Kidney (tissue), 14 donors: Measurements from ENCODE around the gene TENM4. TPM values are rescaled to one million over a fixed set of nuclear protein-coding genes. Genes with fewer than 3 reads are reported as not detected.

Source experiments
- DNase-seq, 5 donors: peaks; one replicate each; pipeline ENCODE4 v3.0.0-alpha.2; 2013 to 2020
- FAIRE-seq: peaks from 2 replicates; lab custom pipeline; 2012; peaks lifted over from hg19 to GRCh38; lab: Jason Lieb, UNC
- H3K27ac ChIP-seq, 2 donors: one replicate each; pipeline ENCODE4 v1.7.0; 2013; ENCODE audit warnings: low read depth in 2 of 2, low read length in 2 of 2, inconsistent platforms in 1 of 2
- H3K27me3 ChIP-seq: one replicate; pipeline ENCODE4 v1.7.1; 2013; ENCODE audit warnings: low read length, inconsistent platforms; ENCODE audit not compliant: control insufficient read depth, insufficient read depth
- H3K36me3 ChIP-seq, 3 donors: one replicate each; pipeline versions ENCODE4 v1.7.0 to v1.7.1; 2013; ENCODE audit warnings: low read length in 3 of 3, control low read depth in 1 of 3, inconsistent platforms in 1 of 3; ENCODE audit not compliant: insufficient read depth in 3 of 3, control insufficient read depth in 2 of 3
- H3K4me1 ChIP-seq, 3 donors: one replicate each; pipeline versions ENCODE4 v1.7.0 to v1.7.1; 2013; ENCODE audit warnings: low read length in 3 of 3, inconsistent platforms in 1 of 3, low read depth in 1 of 3; ENCODE audit not compliant: control insufficient read depth in 2 of 3, insufficient read depth in 2 of 3
- H3K4me3 ChIP-seq, 3 donors: one replicate each; pipeline versions ENCODE4 v1.7.0 to v1.8.1; 2013; ENCODE audit warnings: low read length in 3 of 3, control low read depth in 1 of 3, inconsistent platforms in 1 of 3
- H3K9ac ChIP-seq, 3 donors: one replicate each; pipeline versions ENCODE4 v1.7.0 to v1.7.1; 2013; ENCODE audit warnings: low read length in 3 of 3, control low read depth in 1 of 3, inconsistent platforms in 1 of 3
- H3K9me3 ChIP-seq, 3 donors: one replicate each; pipeline versions ENCODE4 v1.7.0 to v1.7.1; 2013; ENCODE audit warnings: low read length in 3 of 3, control low read depth in 1 of 3, inconsistent platforms in 1 of 3; ENCODE audit not compliant: control insufficient read depth in 2 of 3, insufficient read depth in 1 of 3
- intact Hi-C: fragments of 100-400 bp; cut with DNase I; formaldehyde crosslinking; loops from one replicate; pipeline ENCODE4 v1.11.1; 2022
- polyA plus RNA-seq: library from polyadenylated mRNA; stranded (reverse); fragments of 350-450 nt; fragmentation: Illumina TruSeq; extraction: RNeasy Lipid Tissue Mini Kit (QIAGEN cat#74804); gene quantifications from one replicate; pipeline ENCODE4 v1.2.3, GENCODE V29; 2014; ENCODE audit warnings: low read depth, low replicate concordance; ENCODE audit not compliant: insufficient read depth
- total RNA-seq: library from RNA; stranded (reverse); fragmentation: NEBNext Ultra II Directional; extraction: Animal tissue kit (Norgen Biotek cat#: 25700); gene quantifications from one replicate; pipeline ENCODE4 v1.2.1, GENCODE V29; 2021
- TF ChIP-seq, protein P1 (sequence below): IDR thresholded peaks from 3 replicates; pipeline ENCODE4 v1.5.1; 2012; ENCODE audit warnings: mild to moderate bottlenecking, moderate library complexity, borderline replicate concordance; ENCODE audit not compliant: insufficient read depth; ENCODE audit errors: extremely low read depth
- donor health status: control.
- donor health status: control.
- donor health status: control.
- donor health status: control.
- donor health status: control.
- donor health status: DM: yes; HTN: yes; CAD: no.
- donor health status: Normal renal cell carcinoma (clear cell type).

The TENM4 gene
- total and polyA plus RNA-seq, 2 donors from 2014 or later: 0.34 to 31.0 TPM

DNA sequence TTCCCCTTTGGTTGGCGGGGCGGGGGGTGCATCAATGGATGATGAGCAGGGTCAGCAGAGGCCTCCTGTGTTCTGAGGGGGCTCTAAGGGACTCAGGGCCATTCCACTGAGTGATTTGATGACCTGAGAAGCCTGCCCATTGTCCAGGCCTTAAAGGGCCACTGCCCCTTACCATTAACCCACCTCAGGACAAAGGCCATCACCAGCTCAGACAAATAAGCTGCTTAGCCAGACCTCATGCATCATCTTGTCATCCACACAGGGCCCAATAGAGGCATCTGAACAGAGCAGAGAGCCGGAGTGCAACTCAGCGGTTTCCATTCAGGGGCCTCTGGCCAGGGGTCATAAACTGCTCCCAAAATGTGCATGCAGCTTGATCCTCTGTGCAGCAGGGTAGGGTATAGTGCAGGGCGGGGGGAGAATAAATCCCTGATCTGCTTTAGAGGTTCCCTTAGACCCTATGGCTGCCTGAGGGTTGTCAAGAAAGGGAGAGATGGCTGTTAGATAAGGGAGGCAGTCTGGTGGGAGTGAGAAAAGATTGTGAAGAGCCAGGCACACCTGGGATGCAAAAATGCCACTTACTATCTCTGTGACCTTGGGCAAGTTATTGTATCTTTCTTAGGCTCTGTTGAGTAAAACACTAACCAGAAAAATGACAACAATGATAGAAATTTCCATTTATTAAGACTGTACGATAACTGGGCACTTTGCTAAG, 490.7 kb downstream of the TENM4 start:
- H3K27me3 ChIP-seq: no peaks in the 10 kb centered on the region
- no peak overlapping the region for H3K27ac ChIP-seq
- H3K36me3 ChIP-seq: no peaks in the 10 kb centered on the region
- no peaks in the 10 kb centered on the region for H3K4me1 ChIP-seq
- TF ChIP-seq, protein P1, sequence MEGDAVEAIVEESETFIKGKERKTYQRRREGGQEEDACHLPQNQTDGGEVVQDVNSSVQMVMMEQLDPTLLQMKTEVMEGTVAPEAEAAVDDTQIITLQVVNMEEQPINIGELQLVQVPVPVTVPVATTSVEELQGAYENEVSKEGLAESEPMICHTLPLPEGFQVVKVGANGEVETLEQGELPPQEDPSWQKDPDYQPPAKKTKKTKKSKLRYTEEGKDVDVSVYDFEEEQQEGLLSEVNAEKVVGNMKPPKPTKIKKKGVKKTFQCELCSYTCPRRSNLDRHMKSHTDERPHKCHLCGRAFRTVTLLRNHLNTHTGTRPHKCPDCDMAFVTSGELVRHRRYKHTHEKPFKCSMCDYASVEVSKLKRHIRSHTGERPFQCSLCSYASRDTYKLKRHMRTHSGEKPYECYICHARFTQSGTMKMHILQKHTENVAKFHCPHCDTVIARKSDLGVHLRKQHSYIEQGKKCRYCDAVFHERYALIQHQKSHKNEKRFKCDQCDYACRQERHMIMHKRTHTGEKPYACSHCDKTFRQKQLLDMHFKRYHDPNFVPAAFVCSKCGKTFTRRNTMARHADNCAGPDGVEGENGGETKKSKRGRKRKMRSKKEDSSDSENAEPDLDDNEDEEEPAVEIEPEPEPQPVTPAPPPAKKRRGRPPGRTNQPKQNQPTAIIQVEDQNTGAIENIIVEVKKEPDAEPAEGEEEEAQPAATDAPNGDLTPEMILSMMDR: no peak
- intact Hi-C loops: no loop called here
- DNase-seq: no peak
- FAIRE-seq: no peak
- H3K4me3 ChIP-seq: no peak overlapping the region
- H3K9me3 ChIP-seq: no peaks in the 10 kb centered on the region
- H3K9ac ChIP-seq: no peak overlapping the region

DNA sequence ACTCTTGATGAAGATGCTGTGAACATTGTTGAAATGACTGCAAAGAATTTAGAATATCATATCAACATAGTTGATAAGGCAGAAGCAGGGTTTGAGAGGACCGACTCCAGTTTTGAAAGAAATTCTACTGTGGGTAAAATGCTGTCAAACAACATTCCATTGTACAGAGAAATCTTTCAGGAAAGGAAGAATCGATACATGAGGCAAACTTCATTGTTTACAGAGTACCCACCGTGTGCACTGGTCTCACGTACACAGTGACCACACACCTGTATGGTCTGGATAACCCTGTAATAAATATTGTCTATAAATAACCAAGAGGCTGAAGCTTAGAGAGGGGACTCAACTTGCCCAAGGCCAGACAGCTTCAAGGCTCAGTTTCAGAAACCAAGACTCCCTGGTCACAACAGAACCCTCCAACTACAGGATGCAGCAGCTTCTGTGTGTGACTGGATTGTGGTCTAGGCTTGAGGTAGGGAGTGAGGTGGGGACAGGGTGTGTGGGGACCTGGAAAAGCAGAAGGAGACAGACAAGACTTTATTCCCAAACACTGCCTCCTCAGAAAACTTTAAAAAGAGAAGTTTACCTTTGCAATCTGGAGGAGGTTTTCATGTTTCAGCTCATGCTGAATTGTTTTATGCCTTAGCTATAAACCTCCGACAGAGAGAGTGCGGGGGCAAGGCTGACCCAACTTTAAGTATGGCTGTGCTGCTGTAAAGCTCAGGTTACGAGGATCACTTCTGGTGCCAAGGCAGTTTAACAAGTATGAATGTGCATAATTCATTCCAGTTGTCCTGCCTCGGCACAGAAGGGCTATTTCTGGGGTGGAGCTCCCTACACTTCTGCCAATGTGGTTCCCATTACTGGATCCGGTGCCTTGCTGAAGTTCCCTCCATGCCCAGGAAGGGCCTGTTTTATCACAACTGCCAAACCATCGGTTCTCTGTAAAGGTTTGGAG, 493.6 kb downstream of the TENM4 start:
- H3K9ac ChIP-seq: no peak overlapping the region
- DNase-seq: peak in 3 of 5 donors; percentile 71 to 88 (median 84)
- TF ChIP-seq, protein P1: no peak

GRCh38 chr11:78943841-78944240, 497.0 kb downstream of the TENM4 start:
- DNase-seq (no peak), FAIRE-seq (no peak)
- TF ChIP-seq, protein P1: no peak
- H3K36me3 ChIP-seq: no peaks in the 10 kb centered on the region
- no peaks in the 10 kb centered on the region for H3K9me3 ChIP-seq
- H3K4me1 ChIP-seq: peaks cover 0 to 5% (median 0%) of the 10 kb centered on the region in 3 donors
- no peak overlapping the region for H3K4me3 ChIP-seq
- intact Hi-C loops: no loop called here
- H3K9ac ChIP-seq: no peak overlapping the region
- H3K27me3 ChIP-seq: no peaks in the 10 kb centered on the region
- no peak overlapping the region for H3K27ac ChIP-seq

More for the DNA sequence above, 493.6 kb downstream of the TENM4 start:
- Histone ChIP-seq H3K9me3 (no peaks in the 10 kb centered on the region), H3K27me3 (no peaks in the 10 kb centered on the region), H3K36me3 (no peaks in the 10 kb centered on the region), H3K4me1 (peaks cover 0 to 3% (median 0%) of the 10 kb centered on the region in 3 donors), H3K27ac (no peak overlapping the region), H3K4me3 (no peak overlapping the region)
- intact Hi-C loops: no loop called here
- FAIRE-seq: no peak
